LHCN-M2 (cell line): ENCODE results near the gene FOXP2. TPM values are rescaled to one million over a fixed set of nuclear protein-coding genes. Genes with fewer than 3 reads are reported as not detected.
"Not testable (repeated sequence)": the region's sequence is repeated elsewhere in the genome, so short reads cannot be mapped to it uniquely, and the experiment has no call there.

ENCODE experiments used
- DNase-seq: peaks from one replicate; pipeline ENCODE4 v3.0.0-alpha.2; 2012; ENCODE audit warnings: low read depth
- total RNA-seq: library from RNA; depleted of rRNA; stranded (reverse); fragments of >200 nt; gene quantifications from 2 replicates; pipeline ENCODE4 v1.2.3, GENCODE V29; 2014

FOXP2 gene
- total RNA-seq, 1 experiment from 2014 or later = 0.34 TPM

- DNase-seq = peak; percentile 8
Observed at GRCh38 chr7:114422507-114423501, 8.2 kb downstream of the FOXP2 start.

- no peak for DNase-seq
Observed at GRCh38 chr7:114426382-114426781, 11.8 kb downstream of the FOXP2 start.

GRCh38 chr7:114426824-114427223 lies 12.2 kb downstream of the FOXP2 start:
- DNase-seq = peak; percentile 21

GRCh38 chr7:114428211-114428610 lies 13.6 kb downstream of the FOXP2 start:
- no peak for DNase-seq

- no peak for DNase-seq
Observed at GRCh38 chr7:114431189-114431588, 16.6 kb downstream of the FOXP2 start.

GRCh38 chr7:114432061-114432460 lies 17.4 kb downstream of the FOXP2 start:
- DNase-seq = no peak

GRCh38 chr7:114432703-114433102 lies 18.1 kb downstream of the FOXP2 start:
- DNase-seq = no peak

- DNase-seq = no peak
Observed at GRCh38 chr7:114439581-114439980, 25.0 kb downstream of the FOXP2 start.

- not testable (repeated sequence) for DNase-seq
Observed at GRCh38 chr7:114440927-114441326, 26.3 kb downstream of the FOXP2 start.

GRCh38 chr7:114444196-114444595 lies 29.6 kb downstream of the FOXP2 start:
- no peak for DNase-seq

- DNase-seq = peak; percentile 2
Observed at GRCh38 chr7:114450431-114450830, 35.8 kb downstream of the FOXP2 start.

GRCh38 chr7:114459574-114459973 lies 45.0 kb downstream of the FOXP2 start:
- no peak for DNase-seq

GRCh38 chr7:114460021-114460420 lies 45.4 kb downstream of the FOXP2 start:
- no peak for DNase-seq

- no peak for DNase-seq
Observed at GRCh38 chr7:114466917-114467316, 52.3 kb downstream of the FOXP2 start.

GRCh38 chr7:114468844-114469243 lies 54.2 kb downstream of the FOXP2 start:
- DNase-seq = peak; percentile 5

GRCh38 chr7:114472896-114473512 lies 58.4 kb downstream of the FOXP2 start:
- DNase-seq = no peak

GRCh38 chr7:114478384-114478783 lies 63.8 kb downstream of the FOXP2 start:
- peak; percentile 35 for DNase-seq

GRCh38 chr7:114481999-114482398 lies 67.4 kb downstream of the FOXP2 start:
- peak; percentile 7 for DNase-seq

GRCh38 chr7:114484226-114484625 lies 69.6 kb downstream of the FOXP2 start:
- DNase-seq = no peak

GRCh38 chr7:114487174-114487573 lies 72.6 kb downstream of the FOXP2 start:
- no peak for DNase-seq

GRCh38 chr7:114488696-114489095 lies 74.1 kb downstream of the FOXP2 start:
- no peak for DNase-seq

- not testable (repeated sequence) for DNase-seq
Observed at GRCh38 chr7:114497491-114497890, 82.9 kb downstream of the FOXP2 start.
